DOHH2 (cell line): Measurements from ENCODE around the gene ZNF708.

ENCODE experiments used
- CTCF ChIP-seq: fragments of 200-600 bp; sonication (generic); IDR thresholded peaks from one replicate; pipeline ENCODE4 v1.5.1; 2014; ENCODE audit warnings: antibody characterized with exemption, mild to moderate bottlenecking, low read depth, low read length; ENCODE audit not compliant: poor library complexity, severe bottlenecking
- EZH2phosphoT487 ChIP-seq: fragments of 200-600 bp; sonication (generic); IDR thresholded peaks from 2 replicates; pipeline ENCODE4 v1.6.1; 2017; ENCODE audit warnings: borderline replicate concordance, mild to moderate bottlenecking, antibody characterized with exemption, low read length, moderate library complexity, mixed read lengths

GRCh38 chr19:21308773-21309172 lies 20.4 kb downstream of the ZNF708 start:
- TF ChIP-seq EZH2phosphoT487: no peak
- no peak for TF ChIP-seq CTCF
